ENCODE measurements around the gene ZBTB21. TPM values are rescaled to one million over a fixed set of nuclear protein-coding genes. Genes with fewer than 3 reads are reported as not detected.

Gene ZBTB21
- total and polyA plus RNA-seq, 2 of the 8 experiments (the other 6 are each of a cell fraction or from before 2014, with no cell fraction given) = 3.9 to 17.8 TPM

- peaks cover 10% of the 10 kb centered on the region; the same call in 1 of the 2 replicates for H3K23me2 ChIP-seq (ENCODE audit: low read depth, low read length)
- H3K4me3 ChIP-seq (ENCODE audit: extremely low read depth in 1 of 4, insufficient read depth in 2 of 4, low read depth in 3 of 4, low read length in 4 of 4) = no peak overlapping the region
- no peak overlapping the region for H3K4me2 ChIP-seq (ENCODE audit: insufficient read depth in 1 of 2, low read depth in 2 of 2, low read length in 2 of 2)
- no peak overlapping the region for H2BK12ac ChIP-seq (ENCODE audit: low read depth, low read length)
- no peak overlapping the region for H2BK5ac ChIP-seq (ENCODE audit: low read depth, low read length)
- no peak for FAIRE-seq
- no peak overlapping the region for H2BK120ac ChIP-seq (replicated peaks; ENCODE audit: low read depth, low read length)
- H3K79me1 ChIP-seq (ENCODE audit: low read depth, low read length) = no peaks in the 10 kb centered on the region
- H4K5ac ChIP-seq (ENCODE audit: insufficient read length, low read depth, low read length) = no peak overlapping the region
- H3K36me3 ChIP-seq (ENCODE audit: control insufficient read depth in 2 of 4, insufficient read depth in 4 of 4, low read length in 3 of 4) = no peaks in the 10 kb centered on the region
- no peak for TF ChIP-seq RFX5 (IDR thresholded peaks at IDR 0.05; ENCODE audit: borderline replicate concordance, low read depth, low read length)
- no peak for TF ChIP-seq RAD21 (IDR thresholded peaks at IDR 0.05 in 1 of 2, conservative IDR thresholded peaks at IDR 0.05 in 1 of 2; ENCODE audit: low read depth in 2 of 2, low read length in 2 of 2)
- no peak for TF ChIP-seq TEAD4 (IDR thresholded peaks at IDR 0.05; ENCODE audit: low read depth, low read length)
- no peak for TF ChIP-seq EP300 (IDR thresholded peaks at IDR 0.05; ENCODE audit: borderline replicate concordance in 1 of 2, low read depth in 2 of 2, low read length in 2 of 2)
- TF ChIP-seq FOSL1 (IDR thresholded peaks at IDR 0.05; ENCODE audit: insufficient read depth, low read depth, low read length) = no peak
- TF ChIP-seq, protein P1, sequence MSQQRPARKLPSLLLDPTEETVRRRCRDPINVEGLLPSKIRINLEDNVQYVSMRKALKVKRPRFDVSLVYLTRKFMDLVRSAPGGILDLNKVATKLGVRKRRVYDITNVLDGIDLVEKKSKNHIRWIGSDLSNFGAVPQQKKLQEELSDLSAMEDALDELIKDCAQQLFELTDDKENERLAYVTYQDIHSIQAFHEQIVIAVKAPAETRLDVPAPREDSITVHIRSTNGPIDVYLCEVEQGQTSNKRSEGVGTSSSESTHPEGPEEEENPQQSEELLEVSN (IDR thresholded peaks at IDR 0.05) = no peak
- TF ChIP-seq RNF2 (IDR thresholded peaks at IDR 0.05; ENCODE audit: borderline replicate concordance, low read depth, low read length, missing control alignments, poor library complexity, severe bottlenecking) = no peak
- no peak for TF ChIP-seq POU5F1 (IDR thresholded peaks at IDR 0.05; ENCODE audit: low read depth, low read length)
- no peak for TF ChIP-seq SIX5 (IDR thresholded peaks at IDR 0.05; ENCODE audit: low read depth, low read length)
- TF ChIP-seq KDM5A (IDR thresholded peaks at IDR 0.05; ENCODE audit: low read length) = no peak
- ChIA-PET POLR2A (ENCODE audit: partially characterized antibody) (no interaction called here), CTCF (ENCODE audit: partially characterized antibody) (interaction anchor here (1.4 kb wide), 1 partner anchor 87 kb away, joined by 5 read pairs; no protein-coding TSS in a partner anchor)
- DNase-seq (ENCODE audit: low read depth in 1 of 2, low spot score in 2 of 2) = no peak
- H2AFZ ChIP-seq (ENCODE audit: low read length) = no peak overlapping the region
- no peak overlapping the region for H3K9ac ChIP-seq (replicated peaks in 1 of 4; ENCODE audit: extremely low read depth in 1 of 4, low read depth in 3 of 4, low read length in 3 of 4)
- WGBS, 2 experiments (ENCODE audit: extremely low coverage in 1 of 2, insufficient coverage in 1 of 2, insufficient read length in 1 of 2, insufficient replicate concordance in 2 of 2, low coverage in 1 of 2, low lambda C conversion rate in 2 of 2, missing lambda C conversion rate in 1 of 2) = 91% methylated on average over 4 of the region's 4 CpGs; no CpG with 5 or more reads in 1 of the 2 experiments
- H2BK15ac ChIP-seq (ENCODE audit: low read length) = no peak overlapping the region
- no peaks in the 10 kb centered on the region for H3K9me3 ChIP-seq (ENCODE audit: insufficient read depth in 2 of 2, low read depth in 1 of 2, low read length in 1 of 2)
- H3K27ac ChIP-seq (ENCODE audit: low read depth, low read length) = no peak overlapping the region
- H3K14ac ChIP-seq (ENCODE audit: insufficient read length) = no peak overlapping the region
- H4K91ac ChIP-seq (replicated peaks; ENCODE audit: insufficient read length, low read length) = no peak overlapping the region
- H3K23ac ChIP-seq (ENCODE audit: insufficient read length) = no peak overlapping the region
- no peaks in the 10 kb centered on the region; a peak in 1 of 7 replicates for H3K27me3 ChIP-seq (replicated peaks in 1 of 4; ENCODE audit: control insufficient read depth in 3 of 4, extremely low read depth in 1 of 4, insufficient read depth in 3 of 4, low read length in 3 of 4)
- H2AK5ac ChIP-seq (ENCODE audit: low read depth, low read length) = no peak overlapping the region
- H2BK20ac ChIP-seq (ENCODE audit: low read length) = no peak overlapping the region
- H3K79me2 ChIP-seq (ENCODE audit: control insufficient read depth in 1 of 2, insufficient read depth in 2 of 2, low read length in 2 of 2) = no peaks in the 10 kb centered on the region
- no peaks in the 10 kb centered on the region; a peak in 1 of 7 replicates for H3K4me1 ChIP-seq (replicated peaks in 1 of 4; ENCODE audit: control insufficient read depth in 3 of 4, insufficient read depth in 4 of 4, low read length in 3 of 4)
- no peak overlapping the region for H4K8ac ChIP-seq (ENCODE audit: extremely low read depth, insufficient read depth, low read length)
- peaks cover 0 to 7% of the 10 kb centered on the region in 2 experiments for H4K20me1 ChIP-seq (replicated peaks in 1 of 2; ENCODE audit: control insufficient read depth in 1 of 2, insufficient read depth in 2 of 2, low read length in 2 of 2)
- H3K56ac ChIP-seq (replicated peaks; ENCODE audit: insufficient read length, low read depth, low read length) = no peak overlapping the region
- H3K18ac ChIP-seq (ENCODE audit: extremely low read depth, low read length) = no peak overlapping the region
- H3K4ac ChIP-seq (replicated peaks; ENCODE audit: insufficient read length, low read depth, low read length) = no peak overlapping the region
Measured at GRCh38 chr21:42030311-42030710, 20.2 kb upstream of the ZBTB21 start.
